HG02763 (cell line): Measurements from ENCODE around the gene TMEM175.
A peak's percentile ranks its signal among the peaks of the same experiment; 100 is the strongest.
"Not testable (repeated sequence)": the region's sequence is repeated elsewhere in the genome, so short reads cannot be mapped to it uniquely, and the experiment has no call there.

Experiments used
- ATAC-seq: cut with Tn5 transposase; IDR thresholded peaks from one replicate; pipeline ENCODE4 v1.9.1; 2021; ENCODE audit warnings: mild to moderate bottlenecking, moderate library complexity; ENCODE audit not compliant: unreplicated experiment

The TMEM175 gene

GRCh38 chr4:968221-968620 lies 36.0 kb downstream of the TMEM175 start:
- ATAC-seq, result no peak

- no peak for ATAC-seq
Measured at GRCh38 chr4:968621-969394, 36.5 kb downstream of the TMEM175 start.

GRCh38 chr4:970046-970745 lies 37.9 kb downstream of the TMEM175 start:
- ATAC-seq, result no peak

- no peak for ATAC-seq
Measured at GRCh38 chr4:970854-971520, 38.7 kb downstream of the TMEM175 start.

- no peak for ATAC-seq
Measured at GRCh38 chr4:971666-972500, 39.6 kb downstream of the TMEM175 start.

- ATAC-seq, result peak; percentile 27
Measured at GRCh38 chr4:972651-973424, 40.6 kb downstream of the TMEM175 start.

GRCh38 chr4:973431-974397 lies 41.5 kb downstream of the TMEM175 start, which contains the start of gene DGKQ:
Gene DGKQ, minus strand, starts transcription at chr4:973569. Its CDS starts 87 bp downstream, at chr4:973482.
- peak; percentile 60 for ATAC-seq

- ATAC-seq, result no peak
Measured at GRCh38 chr4:974668-975067, 42.4 kb downstream of the TMEM175 start.

- not testable (repeated sequence) for ATAC-seq
Measured at GRCh38 chr4:976016-976415, 43.8 kb downstream of the TMEM175 start.

- no peak for ATAC-seq
Measured at GRCh38 chr4:978957-979701, 46.9 kb downstream of the TMEM175 start.

GRCh38 chr4:982291-982690 lies 50.0 kb downstream of the TMEM175 start:
- no peak for ATAC-seq

GRCh38 chr4:982814-983213 lies 50.6 kb downstream of the TMEM175 start:
- ATAC-seq, result no peak

- ATAC-seq, result no peak
Measured at GRCh38 chr4:984336-985054, 52.2 kb downstream of the TMEM175 start.

- no peak for ATAC-seq
Measured at GRCh38 chr4:985123-985830, 53.0 kb downstream of the TMEM175 start.

- peak; percentile 23 for ATAC-seq
Measured at GRCh38 chr4:986428-986878, 54.2 kb downstream of the TMEM175 start.

- ATAC-seq, result peak; percentile 74
Measured at GRCh38 chr4:986879-987623, 54.8 kb downstream of the TMEM175 start, which contains the start of gene IDUA. Gene IDUA, plus strand, starts transcription at chr4:987044. Its CDS starts 41 bp downstream, at chr4:987085.
